PC-9 (cell line): ENCODE measurements around the gene BDH1.
"Not testable (repeated sequence)": the region's sequence is repeated elsewhere in the genome, so short reads cannot be mapped to it uniquely, and the experiment has no call there.

Source experiments
- EZH2 ChIP-seq: fragments of 200-600 bp; sonication (generic); IDR thresholded peaks from 2 replicates; pipeline ENCODE4 v1.8.0; 2017; ENCODE audit warnings: antibody characterized with exemption, low read depth
- TF ChIP-seq, protein P1 (sequence below): fragments of 200-600 bp; sonication (generic); conservative IDR thresholded peaks from 2 replicates; pipeline ENCODE4 v1.6.1; 2017; ENCODE audit warnings: mixed run types, antibody characterized with exemption, mild to moderate bottlenecking, moderate library complexity

DNA sequence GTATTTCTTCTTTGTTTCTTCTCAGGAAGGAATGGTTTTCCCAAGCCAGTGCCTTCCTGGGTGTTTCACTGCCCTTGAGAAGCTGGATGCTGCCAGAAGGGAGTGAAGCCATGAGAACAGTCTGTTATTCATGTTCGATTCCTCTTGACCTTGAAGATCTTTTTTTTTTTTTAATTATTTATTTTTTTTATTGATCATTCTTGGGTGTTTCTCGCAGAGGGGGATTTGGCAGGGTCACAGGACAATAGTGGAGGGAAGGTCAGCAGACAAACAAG, 45.7 kb upstream of the BDH1 start:
- TF ChIP-seq, protein P1, sequence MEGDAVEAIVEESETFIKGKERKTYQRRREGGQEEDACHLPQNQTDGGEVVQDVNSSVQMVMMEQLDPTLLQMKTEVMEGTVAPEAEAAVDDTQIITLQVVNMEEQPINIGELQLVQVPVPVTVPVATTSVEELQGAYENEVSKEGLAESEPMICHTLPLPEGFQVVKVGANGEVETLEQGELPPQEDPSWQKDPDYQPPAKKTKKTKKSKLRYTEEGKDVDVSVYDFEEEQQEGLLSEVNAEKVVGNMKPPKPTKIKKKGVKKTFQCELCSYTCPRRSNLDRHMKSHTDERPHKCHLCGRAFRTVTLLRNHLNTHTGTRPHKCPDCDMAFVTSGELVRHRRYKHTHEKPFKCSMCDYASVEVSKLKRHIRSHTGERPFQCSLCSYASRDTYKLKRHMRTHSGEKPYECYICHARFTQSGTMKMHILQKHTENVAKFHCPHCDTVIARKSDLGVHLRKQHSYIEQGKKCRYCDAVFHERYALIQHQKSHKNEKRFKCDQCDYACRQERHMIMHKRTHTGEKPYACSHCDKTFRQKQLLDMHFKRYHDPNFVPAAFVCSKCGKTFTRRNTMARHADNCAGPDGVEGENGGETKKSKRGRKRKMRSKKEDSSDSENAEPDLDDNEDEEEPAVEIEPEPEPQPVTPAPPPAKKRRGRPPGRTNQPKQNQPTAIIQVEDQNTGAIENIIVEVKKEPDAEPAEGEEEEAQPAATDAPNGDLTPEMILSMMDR, result not testable (repeated sequence)
- not testable (repeated sequence) for TF ChIP-seq EZH2
